ENCODE data around the gene SLC6A18.
"Not testable (repeated sequence)": the region's sequence is repeated elsewhere in the genome, so short reads cannot be mapped to it uniquely, and the experiment has no call there.

Gene SLC6A18

DNA sequence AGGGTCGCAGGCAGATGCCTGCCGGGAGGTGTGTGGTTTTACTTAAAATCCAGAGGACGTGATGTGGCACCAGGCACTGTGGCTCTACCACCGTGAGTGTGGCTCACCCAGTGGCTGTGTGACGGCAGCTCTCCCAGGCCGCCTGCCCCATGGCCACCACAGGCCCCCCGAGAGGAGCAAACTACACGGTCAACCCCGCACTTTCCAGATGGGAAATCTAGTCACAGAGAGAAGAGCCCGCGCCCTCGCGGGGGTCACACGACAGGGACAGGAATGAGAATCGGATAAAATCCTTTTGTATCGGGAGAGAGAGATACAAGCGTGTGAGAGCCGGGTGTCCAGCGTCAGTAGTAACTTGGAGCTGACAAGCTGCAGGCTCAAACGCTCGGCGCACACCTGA, 45.2 kb downstream of the SLC6A18 start:
- TF ChIP-seq, protein P1, sequence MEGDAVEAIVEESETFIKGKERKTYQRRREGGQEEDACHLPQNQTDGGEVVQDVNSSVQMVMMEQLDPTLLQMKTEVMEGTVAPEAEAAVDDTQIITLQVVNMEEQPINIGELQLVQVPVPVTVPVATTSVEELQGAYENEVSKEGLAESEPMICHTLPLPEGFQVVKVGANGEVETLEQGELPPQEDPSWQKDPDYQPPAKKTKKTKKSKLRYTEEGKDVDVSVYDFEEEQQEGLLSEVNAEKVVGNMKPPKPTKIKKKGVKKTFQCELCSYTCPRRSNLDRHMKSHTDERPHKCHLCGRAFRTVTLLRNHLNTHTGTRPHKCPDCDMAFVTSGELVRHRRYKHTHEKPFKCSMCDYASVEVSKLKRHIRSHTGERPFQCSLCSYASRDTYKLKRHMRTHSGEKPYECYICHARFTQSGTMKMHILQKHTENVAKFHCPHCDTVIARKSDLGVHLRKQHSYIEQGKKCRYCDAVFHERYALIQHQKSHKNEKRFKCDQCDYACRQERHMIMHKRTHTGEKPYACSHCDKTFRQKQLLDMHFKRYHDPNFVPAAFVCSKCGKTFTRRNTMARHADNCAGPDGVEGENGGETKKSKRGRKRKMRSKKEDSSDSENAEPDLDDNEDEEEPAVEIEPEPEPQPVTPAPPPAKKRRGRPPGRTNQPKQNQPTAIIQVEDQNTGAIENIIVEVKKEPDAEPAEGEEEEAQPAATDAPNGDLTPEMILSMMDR (IDR thresholded peaks at IDR 0.05; ENCODE audit: low read length, missing control alignments) = no peak
- no peak overlapping the region for H3K4me3 ChIP-seq (replicated peaks; ENCODE audit: low read depth, low read length)
- no peak for DNase-seq (ENCODE audit: low read depth)

DNA sequence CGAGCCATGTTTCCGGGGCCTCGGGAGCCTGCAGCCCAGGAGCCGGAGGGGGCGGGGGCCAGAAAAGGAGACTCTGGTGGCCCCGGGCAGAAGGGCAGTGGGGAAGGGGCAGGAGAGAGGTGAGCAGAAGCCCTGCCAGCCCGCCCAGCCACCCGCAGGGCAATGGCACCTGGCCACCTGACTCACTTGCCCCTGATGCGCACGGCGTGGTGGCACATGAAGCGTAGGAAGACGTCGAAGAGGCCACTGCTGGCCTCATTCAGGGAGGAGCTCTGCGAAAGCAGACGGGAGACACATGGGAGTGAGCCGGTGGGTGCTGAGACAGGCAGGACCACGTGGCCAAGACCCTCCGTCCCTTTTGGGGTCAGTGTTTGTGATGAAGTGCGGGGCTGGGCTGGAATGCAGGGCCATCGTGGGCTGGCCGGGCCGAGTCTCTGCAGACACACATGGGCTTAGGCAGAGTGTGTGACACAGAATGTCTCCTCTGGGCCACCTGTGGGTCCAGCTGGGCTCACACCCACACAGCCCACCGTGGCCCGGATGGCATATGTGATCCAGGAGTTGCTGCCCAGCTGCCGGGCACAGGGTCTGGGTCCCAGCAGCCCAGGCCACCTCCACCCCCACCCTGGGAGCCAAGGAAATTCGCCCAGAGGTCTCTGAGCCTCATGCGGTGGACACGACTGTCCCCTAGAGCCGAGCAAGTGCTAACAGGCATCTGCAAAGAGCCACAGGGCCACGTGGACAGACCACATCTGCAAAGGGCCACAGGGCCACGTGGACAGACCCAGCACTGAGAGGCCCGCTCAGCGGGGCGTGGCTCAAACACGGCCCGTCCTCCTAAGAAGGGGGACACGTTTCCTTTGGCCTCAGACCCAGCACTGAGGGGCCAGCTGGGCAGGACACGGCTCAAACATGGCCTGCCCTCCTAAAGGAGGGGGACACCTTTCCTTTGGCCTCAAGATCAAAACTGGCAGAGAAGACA, 46.0 kb downstream of the SLC6A18 start:
- TF ChIP-seq, protein P1 (IDR thresholded peaks at IDR 0.05; ENCODE audit: low read length, missing control alignments) = no peak
- no peak overlapping the region for H3K4me3 ChIP-seq (replicated peaks; ENCODE audit: low read depth, low read length)
- no peak for DNase-seq (ENCODE audit: low read depth)

DNA sequence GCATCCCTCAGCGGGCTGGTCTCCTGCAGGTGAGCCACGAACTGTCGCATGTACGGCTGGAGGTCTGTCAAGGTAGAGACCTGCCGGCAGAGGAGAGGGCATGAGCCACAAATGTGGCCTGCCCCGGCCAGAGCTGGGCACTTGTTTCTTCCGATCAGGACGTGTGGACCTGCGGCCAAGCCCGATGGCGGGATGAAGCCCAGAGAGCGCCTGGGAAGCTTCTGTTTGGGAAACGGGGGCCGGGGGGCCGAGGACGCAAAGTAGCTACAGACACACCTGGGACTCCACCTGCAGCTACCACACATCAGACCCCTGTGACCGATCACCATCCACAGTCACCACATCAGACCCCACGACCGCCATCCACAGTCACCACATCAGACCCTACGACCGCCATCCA, 47.0 kb downstream of the SLC6A18 start:
- no peak overlapping the region for H3K4me3 ChIP-seq (replicated peaks; ENCODE audit: low read depth, low read length)
- DNase-seq (ENCODE audit: low read depth) = no peak
- TF ChIP-seq, protein P1 (IDR thresholded peaks at IDR 0.05; ENCODE audit: low read length, missing control alignments) = no peak

DNA sequence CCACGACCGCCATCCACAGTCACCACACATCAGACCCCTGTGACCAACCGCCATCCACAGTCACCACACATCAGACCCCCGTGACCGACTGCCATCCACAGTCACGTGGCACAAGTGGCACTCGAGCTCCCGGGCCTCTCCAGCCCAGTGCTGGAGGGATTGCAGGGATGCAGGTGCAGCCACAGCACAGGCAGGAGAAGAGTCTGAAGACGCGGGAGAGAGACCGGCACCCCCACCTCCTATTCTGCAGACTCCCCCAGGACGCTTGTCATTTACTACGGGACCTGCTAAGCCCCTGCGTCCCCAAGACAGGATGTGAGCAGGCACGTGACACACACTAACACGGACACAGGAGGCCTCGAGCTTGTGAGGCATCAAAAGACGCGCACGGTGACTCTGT, 48.6 kb downstream of the SLC6A18 start:
- no peak for DNase-seq (ENCODE audit: low read depth)
- TF ChIP-seq, protein P1 (IDR thresholded peaks at IDR 0.05; ENCODE audit: low read length, missing control alignments) = no peak
- no peak overlapping the region for H3K4me3 ChIP-seq (replicated peaks; ENCODE audit: low read depth, low read length)

DNA sequence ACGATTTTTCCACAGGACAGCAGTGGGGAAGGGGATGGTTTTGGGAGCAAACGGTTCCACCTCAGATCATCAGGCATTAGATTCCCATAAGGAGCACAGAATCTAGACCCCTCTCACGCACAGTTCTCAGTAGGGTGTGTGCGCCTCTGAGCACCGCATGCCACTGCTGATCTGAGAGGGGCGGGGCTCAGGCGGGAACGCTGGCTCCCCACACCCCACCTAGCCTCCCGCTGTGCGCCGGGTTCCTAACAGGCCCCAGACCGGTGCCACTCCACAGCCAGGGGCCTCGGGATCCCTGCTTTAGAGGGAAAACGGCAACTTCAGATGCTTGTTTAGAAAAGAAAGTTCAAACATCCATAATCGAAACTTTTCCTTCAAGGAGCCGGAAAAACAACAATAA, 49.3 kb downstream of the SLC6A18 start:
- no peak overlapping the region for H3K4me3 ChIP-seq (replicated peaks; ENCODE audit: low read depth, low read length)

DNA sequence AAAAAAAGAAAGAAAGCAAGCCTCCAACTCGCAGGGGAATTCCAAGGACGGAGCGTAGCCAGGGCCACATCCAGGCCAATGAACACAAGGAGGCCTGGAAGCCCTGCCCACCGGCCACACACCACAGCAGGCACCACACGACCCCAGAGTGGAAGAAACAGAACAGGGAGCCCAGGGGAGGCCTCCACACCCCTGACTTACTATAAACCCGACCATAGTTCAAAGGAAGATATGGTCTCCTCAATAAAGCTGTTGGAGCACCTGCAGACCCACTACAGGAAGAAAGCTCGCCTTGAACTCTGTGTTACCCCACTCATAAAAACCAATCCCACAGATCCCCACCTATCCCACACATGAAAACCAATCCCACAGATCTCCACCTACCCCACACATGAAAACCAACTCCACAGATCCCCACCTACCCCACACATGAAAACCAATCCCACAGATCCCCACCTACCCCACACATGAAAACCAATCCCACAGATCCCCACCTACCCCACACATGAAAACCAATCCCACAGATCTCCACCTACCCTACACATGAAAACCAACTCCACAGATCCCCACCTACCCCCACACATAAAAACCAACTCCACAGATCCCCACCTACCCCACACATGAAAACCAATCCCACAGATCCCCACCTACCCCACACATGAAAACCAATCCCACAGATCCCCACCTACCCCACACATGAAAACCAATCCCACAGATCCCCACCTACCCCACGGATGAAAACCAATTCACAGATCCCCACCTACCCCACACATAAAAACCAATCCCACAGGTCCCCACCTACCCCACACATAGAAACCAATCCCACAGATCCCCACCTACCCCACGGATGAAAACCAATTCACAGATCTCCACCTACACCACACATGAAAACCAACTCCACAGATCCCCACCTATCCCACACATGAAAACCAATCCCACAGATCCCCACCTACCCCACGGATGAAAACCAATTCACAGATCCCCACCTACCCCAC, 50.5 kb downstream of the SLC6A18 start:
- H3K4me3 ChIP-seq (replicated peaks; ENCODE audit: low read depth, low read length); DNase-seq (ENCODE audit: low read depth): not testable (repeated sequence)

More for the DNA sequence above, 49.3 kb downstream of the SLC6A18 start:
- DNase-seq (ENCODE audit: low read depth) = no peak
- TF ChIP-seq, protein P1 (IDR thresholded peaks at IDR 0.05; ENCODE audit: low read length, missing control alignments) = no peak

DNA sequence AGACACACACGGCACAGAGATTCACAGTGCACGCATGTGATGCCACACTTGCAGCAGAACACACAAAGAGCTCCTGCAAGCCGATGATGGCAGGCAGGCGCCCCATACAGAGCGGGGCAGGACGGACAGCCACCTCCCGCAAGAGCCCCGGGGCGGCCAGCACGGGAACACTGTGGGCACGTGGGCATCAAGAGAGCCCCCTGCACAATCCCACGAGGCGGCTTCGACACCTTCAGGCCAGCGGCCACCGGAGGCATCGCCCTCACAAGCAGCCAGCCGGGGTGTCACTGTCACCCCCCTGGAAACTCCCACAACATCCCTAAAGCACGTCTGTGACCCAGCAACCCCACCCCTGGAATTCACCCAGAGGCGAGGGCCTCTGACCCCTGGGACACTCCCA, 51.7 kb downstream of the SLC6A18 start:
- TF ChIP-seq, protein P1 (IDR thresholded peaks at IDR 0.05; ENCODE audit: low read length, missing control alignments) = no peak
- no peak for DNase-seq (ENCODE audit: low read depth)
- no peak overlapping the region for H3K4me3 ChIP-seq (replicated peaks; ENCODE audit: low read depth, low read length)
